H9 (cell line): ENCODE data around the gene HDGFL3. TPM values are rescaled to one million over a fixed set of nuclear protein-coding genes. Genes with fewer than 3 reads are reported as not detected.
A peak's percentile ranks its signal among the peaks of the same experiment; 100 is the strongest.

Experiments used
- DNase-seq: peaks from one replicate; pipeline ENCODE4 v3.0.0-alpha.2; 2017
- H2AFZ ChIP-seq: one replicate; pipeline ENCODE4 v1.6.1; 2013; ENCODE audit warnings: mild to moderate bottlenecking, low read length, control low read depth, moderate library complexity
- H2AK5ac ChIP-seq: 2 replicates; pipeline ENCODE4 v1.6.1; 2013; ENCODE audit warnings: low read length, control low read depth, mixed read lengths; ENCODE audit not compliant: insufficient read length
- H2BK120ac ChIP-seq: one replicate; pipeline ENCODE4 v1.6.1; 2013; ENCODE audit warnings: low read depth, mild to moderate bottlenecking, low read length, control low read depth, inconsistent platforms; ENCODE audit not compliant: poor library complexity, severe bottlenecking
- H2BK12ac ChIP-seq: 2 replicates; pipeline ENCODE4 v1.6.1; 2013; ENCODE audit warnings: low read length, control low read depth, mixed read lengths, low read depth; ENCODE audit not compliant: insufficient read length
- H2BK15ac ChIP-seq: 2 replicates; pipeline ENCODE4 v1.6.1; 2013; ENCODE audit warnings: low read depth, low read length, control low read depth
- H2BK20ac ChIP-seq: one replicate; pipeline ENCODE4 v1.6.1; 2013; ENCODE audit warnings: low read depth, mild to moderate bottlenecking, low read length, control low read depth, inconsistent platforms; ENCODE audit not compliant: poor library complexity, severe bottlenecking
- H2BK5ac ChIP-seq: 2 replicates; pipeline ENCODE4 v1.6.1; 2013; ENCODE audit warnings: low read length, control low read depth, mixed read lengths; ENCODE audit not compliant: insufficient read length
- H3K14ac ChIP-seq: 2 replicates; pipeline ENCODE4 v1.6.1; 2013; ENCODE audit warnings: low read length, control low read depth; ENCODE audit not compliant: insufficient read depth
- H3K18ac ChIP-seq: 2 replicates; pipeline ENCODE4 v1.6.1; 2013; ENCODE audit warnings: low read depth, mild to moderate bottlenecking, mixed read lengths, low read length, control low read depth; ENCODE audit not compliant: insufficient read length
- H3K23ac ChIP-seq: 2 replicates; pipeline ENCODE4 v1.6.1; 2013; ENCODE audit warnings: low read length, control low read depth, mixed read lengths, low read depth; ENCODE audit not compliant: insufficient read length
- H3K23me2 ChIP-seq: 2 replicates; pipeline ENCODE4 v1.6.1; 2013; ENCODE audit warnings: low read depth, mild to moderate bottlenecking, mixed read lengths, low read length, control low read depth; ENCODE audit not compliant: insufficient read length, poor library complexity, severe bottlenecking
- H3K27ac ChIP-seq: 2 replicates; pipeline ENCODE4 v1.5.1; 2013; ENCODE audit warnings: low read length, control low read depth, mixed read lengths, low read depth; ENCODE audit not compliant: insufficient read length
- H3K27me3 ChIP-seq: 2 replicates; pipeline ENCODE4 v1.6.1; 2013; ENCODE audit warnings: low read length, control low read depth, inconsistent platforms; ENCODE audit not compliant: insufficient read depth
- H3K4ac ChIP-seq: 2 replicates; pipeline ENCODE4 v1.6.1; 2013; ENCODE audit warnings: low read depth, mild to moderate bottlenecking, control low read depth, inconsistent platforms, low read length, moderate library complexity
- H3K4me1 ChIP-seq: 2 replicates; pipeline ENCODE4 v1.6.1; 2013; ENCODE audit warnings: low read length, control low read depth, inconsistent platforms; ENCODE audit not compliant: insufficient read depth
- H3K4me2 ChIP-seq: 2 replicates; pipeline ENCODE4 v1.6.1; 2013; ENCODE audit warnings: low read length, control low read depth, mixed read lengths; ENCODE audit not compliant: insufficient read length, insufficient read depth
- H3K56ac ChIP-seq: 2 replicates; pipeline ENCODE4 v1.6.1; 2013; ENCODE audit warnings: low read depth, mild to moderate bottlenecking, mixed read lengths, low read length, control low read depth; ENCODE audit not compliant: insufficient read length
- H3K79me1 ChIP-seq: 2 replicates; pipeline ENCODE4 v1.6.1; 2013; ENCODE audit warnings: low read depth, mild to moderate bottlenecking, moderate library complexity, low read length, control low read depth, inconsistent platforms; ENCODE audit not compliant: insufficient read depth, poor library complexity, severe bottlenecking
- H3K79me2 ChIP-seq: 2 replicates; pipeline ENCODE4 v1.6.1; 2013; ENCODE audit warnings: low read length, control low read depth, inconsistent platforms; ENCODE audit not compliant: insufficient read depth
- H3K9ac ChIP-seq: 2 replicates; pipeline ENCODE4 v1.6.1; 2013; ENCODE audit warnings: low read length, control low read depth, mixed read lengths; ENCODE audit not compliant: insufficient read length; ENCODE audit errors: extremely low read depth
- H3K9me3 ChIP-seq: one replicate; pipeline ENCODE4 v1.6.1; 2013; ENCODE audit warnings: low read depth, low read length, inconsistent platforms; ENCODE audit not compliant: control insufficient read depth
- H3T11ph ChIP-seq: one replicate; pipeline ENCODE4 v1.6.1; 2013; ENCODE audit warnings: mild to moderate bottlenecking, low read length, control low read depth, inconsistent platforms
- H4K20me1 ChIP-seq: one replicate; pipeline ENCODE4 v1.6.1; 2013; ENCODE audit not compliant: control insufficient read depth, insufficient read length, insufficient read depth
- H4K5ac ChIP-seq: 2 replicates; pipeline ENCODE4 v1.6.1; 2013; ENCODE audit warnings: low read depth, mild to moderate bottlenecking, mixed read lengths, low read length, control low read depth; ENCODE audit not compliant: insufficient read length
- H4K8ac ChIP-seq: replicated peaks from 2 replicates; pipeline ENCODE4 v1.6.1; 2013; ENCODE audit warnings: low read length, control low read depth, mixed read lengths, low read depth; ENCODE audit not compliant: insufficient read length
- H4K91ac ChIP-seq: 2 replicates; pipeline ENCODE4 v1.6.1; 2013; ENCODE audit warnings: low read depth, mild to moderate bottlenecking, moderate library complexity, mixed read lengths, low read length, control low read depth; ENCODE audit not compliant: insufficient read length
- H3K27ac Mint-ChIP-seq, 3 experiments: 2 replicates in 2 of 3; 3 replicates in 1 of 3; pipeline ENCODE4 v1.8.0; 2020 to 2021; ENCODE audit warnings: mixed read lengths in 3 of 3, mild to moderate bottlenecking in 1 of 3, moderate library complexity in 1 of 3
- H3K27me3 Mint-ChIP-seq: 2 replicates; pipeline ENCODE4 v1.8.0; 2021; ENCODE audit warnings: low read depth, mild to moderate bottlenecking, moderate library complexity, mixed read lengths
- H3K36me3 Mint-ChIP-seq, 3 experiments: 2 replicates in 2 of 3; 3 replicates in 1 of 3; pipeline ENCODE4 v1.8.0; 2020 to 2021; ENCODE audit warnings: low read depth in 3 of 3, mixed read lengths in 3 of 3; ENCODE audit not compliant: insufficient read depth in 1 of 3
- H3K4me1 Mint-ChIP-seq, 2 experiments: 2 replicates each; pipeline ENCODE4 v1.8.0; 2020; ENCODE audit warnings: mixed read lengths in 2 of 2
- H3K4me3 Mint-ChIP-seq, 2 experiments: 2 replicates in 1 of 2; 3 replicates in 1 of 2; pipeline ENCODE4 v1.8.0; 2020 to 2021; ENCODE audit warnings: mild to moderate bottlenecking in 2 of 2, mixed read lengths in 2 of 2, moderate library complexity in 1 of 2
- H3K9me3 Mint-ChIP-seq, 2 experiments: 2 replicates in 1 of 2; 3 replicates in 1 of 2; pipeline ENCODE4 v1.8.0; 2020; ENCODE audit warnings: mild to moderate bottlenecking in 2 of 2, mixed read lengths in 2 of 2, moderate library complexity in 1 of 2
- CTCF ChIP-seq: fragments of 200-600 bp; sonication (generic); conservative IDR thresholded peaks from 3 replicates; pipeline ENCODE4 v1.8.0; 2021; ENCODE audit warnings: antibody characterized with exemption, mild to moderate bottlenecking
- WGBS: extraction: QIAGEN DNeasy Blood & Tissue Kit; methylation state at CpG from one replicate; pipeline ENCODE4 v1.1.7; 2013; ENCODE audit warnings: missing lambda C conversion rate, low lambda C conversion rate, mixed read lengths; ENCODE audit not compliant: insufficient read length; ENCODE audit errors: extremely low coverage; 5-methylcytosine and 5-hydroxymethylcytosine counted together
- total RNA-seq: library from RNA; stranded (reverse); gene quantifications from 2 replicates; pipeline ENCODE4 v1.2.1, GENCODE V29; 2021

Gene HDGFL3
- total RNA-seq, 1 experiment from 2014 or later: 120 TPM

- Histone ChIP-seq H3K4ac (no peak overlapping the region), H2BK15ac (no peak overlapping the region), H2BK12ac (no peak overlapping the region), H4K8ac (no peak overlapping the region), H3K79me1 (peaks cover 6% of the 10 kb centered on the region), H3T11ph (no peak overlapping the region), H3K9ac (no peak overlapping the region), H3K27ac (no peak overlapping the region), H4K5ac (no peak overlapping the region), H3K23ac (no peak overlapping the region), H2BK20ac (no peak overlapping the region), H2BK120ac (no peak overlapping the region), H2AFZ (no peak overlapping the region), H3K9me3 (no peaks in the 10 kb centered on the region), H4K91ac (no peak overlapping the region), H3K4me1 (no peaks in the 10 kb centered on the region), H2AK5ac (no peak overlapping the region), H3K27me3 (no peaks in the 10 kb centered on the region), H3K56ac (no peak overlapping the region), H2BK5ac (no peak overlapping the region), H3K4me2 (no peak overlapping the region), H4K20me1 (no peaks in the 10 kb centered on the region), H3K18ac (no peak overlapping the region), H3K23me2 (no peaks in the 10 kb centered on the region), H3K14ac (0 out of 2 replicates have a peak overlapping the region, but pooled peaks have one; percentile 11), H3K79me2 (peaks cover 17% of the 10 kb centered on the region; the same call in 1 of the 2 replicates)
- peaks cover 2% of the 10 kb centered on the region in 2 experiments; a peak in 2 of 5 replicates for H3K9me3 Mint-ChIP-seq
- H3K27me3 Mint-ChIP-seq: no peaks in the 10 kb centered on the region
- no peak for TF ChIP-seq CTCF
- DNase-seq: no peak
- H3K4me1 Mint-ChIP-seq: peaks cover 34 to 42% of the 10 kb centered on the region in 2 experiments
- peaks cover 9 to 15% (median 15%) of the 10 kb centered on the region in 3 experiments for H3K36me3 Mint-ChIP-seq
- peak overlapping the region in 2 of 3 experiments; percentile 49 to 57; a peak in 2 of 7 replicates for H3K27ac Mint-ChIP-seq
- H3K4me3 Mint-ChIP-seq: no peak overlapping the region
- WGBS: no CpG with 5 or more reads among the region's 2 CpGs
These were observed 13.9 kb downstream of the HDGFL3 start for GRCh38 chr15:83193721-83194120.
